Liver (tissue), 3 donors: ENCODE results near the gene C1QTNF4.

Experiments
- RAD21 ChIP-seq, 2 donors: IDR thresholded peaks; 2 replicates each; pipeline ENCODE4 v1.6.1; 2016; ENCODE audit warnings: antibody characterized with exemption in 2 of 2, mild to moderate bottlenecking in 2 of 2
- RXRA ChIP-seq, 2 donors: IDR thresholded peaks; 2 replicates each; pipeline ENCODE4 v1.6.1; 2017 to 2018; ENCODE audit warnings: antibody characterized with exemption in 2 of 2, mild to moderate bottlenecking in 1 of 2
- YY1 ChIP-seq: IDR thresholded peaks from 2 replicates; pipeline ENCODE4 v1.6.1; 2016; ENCODE audit warnings: antibody characterized with exemption, mild to moderate bottlenecking
- TF ChIP-seq, protein P1 (sequence below): fragments of 150-350 bp; IDR thresholded peaks from 2 replicates; pipeline ENCODE4 v1.5.1; 2017; ENCODE audit warnings: improper control_type of control experiment, low read depth, low read length; ENCODE audit not compliant: missing input control
- donor health status: healthy.
- donor health status: healthy.

DNA sequence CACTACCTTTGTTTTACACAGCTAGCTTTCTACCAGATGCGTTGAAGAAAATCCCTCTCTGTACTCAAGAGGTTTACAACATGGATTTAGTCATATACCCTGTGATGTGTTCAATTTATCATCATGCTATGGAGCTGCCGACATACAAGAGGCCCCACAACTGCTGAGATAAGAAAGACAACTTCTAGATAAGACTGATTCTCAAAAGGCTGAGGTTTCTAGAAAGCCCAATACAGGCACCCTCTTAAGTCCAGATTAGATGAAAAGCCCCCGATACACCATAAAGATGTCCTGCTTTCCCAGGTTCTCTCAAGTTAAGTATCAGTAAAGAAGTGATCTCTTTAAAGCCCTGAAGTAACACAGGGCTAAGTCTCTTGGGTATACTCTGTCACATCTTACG, 33.8 kb upstream of the C1QTNF4 start:
- no peak for TF ChIP-seq RXRA (IDR thresholded peaks at IDR 0.05)
- no peak for TF ChIP-seq RAD21 (IDR thresholded peaks at IDR 0.05)
- TF ChIP-seq YY1: no peak
- TF ChIP-seq, protein P1, sequence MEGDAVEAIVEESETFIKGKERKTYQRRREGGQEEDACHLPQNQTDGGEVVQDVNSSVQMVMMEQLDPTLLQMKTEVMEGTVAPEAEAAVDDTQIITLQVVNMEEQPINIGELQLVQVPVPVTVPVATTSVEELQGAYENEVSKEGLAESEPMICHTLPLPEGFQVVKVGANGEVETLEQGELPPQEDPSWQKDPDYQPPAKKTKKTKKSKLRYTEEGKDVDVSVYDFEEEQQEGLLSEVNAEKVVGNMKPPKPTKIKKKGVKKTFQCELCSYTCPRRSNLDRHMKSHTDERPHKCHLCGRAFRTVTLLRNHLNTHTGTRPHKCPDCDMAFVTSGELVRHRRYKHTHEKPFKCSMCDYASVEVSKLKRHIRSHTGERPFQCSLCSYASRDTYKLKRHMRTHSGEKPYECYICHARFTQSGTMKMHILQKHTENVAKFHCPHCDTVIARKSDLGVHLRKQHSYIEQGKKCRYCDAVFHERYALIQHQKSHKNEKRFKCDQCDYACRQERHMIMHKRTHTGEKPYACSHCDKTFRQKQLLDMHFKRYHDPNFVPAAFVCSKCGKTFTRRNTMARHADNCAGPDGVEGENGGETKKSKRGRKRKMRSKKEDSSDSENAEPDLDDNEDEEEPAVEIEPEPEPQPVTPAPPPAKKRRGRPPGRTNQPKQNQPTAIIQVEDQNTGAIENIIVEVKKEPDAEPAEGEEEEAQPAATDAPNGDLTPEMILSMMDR: no peak
